AG09309 (cell line): ENCODE measurements around the gene A4GNT.
"Not testable (repeated sequence)": the region's sequence is repeated elsewhere in the genome, so short reads cannot be mapped to it uniquely, and the experiment has no call there.

ENCODE experiments used
- DNase-seq: peaks from one replicate; pipeline ENCODE4 v3.0.0-alpha.2; 2010; ENCODE audit warnings: low read depth
- H3K4me3 ChIP-seq: 2 replicates; pipeline ENCODE4 v1.5.1; 2011; ENCODE audit warnings: mild to moderate bottlenecking, low read depth, low read length, moderate library complexity; ENCODE audit not compliant: control insufficient read depth
- TF ChIP-seq, protein P1 (sequence below): IDR thresholded peaks from 2 replicates; pipeline ENCODE4 v1.5.1; 2011; ENCODE audit warnings: mild to moderate bottlenecking, low read depth, low read length, inconsistent platforms; ENCODE audit not compliant: insufficient read depth, control insufficient read depth; ENCODE audit errors: missing control alignments

Gene A4GNT

DNA sequence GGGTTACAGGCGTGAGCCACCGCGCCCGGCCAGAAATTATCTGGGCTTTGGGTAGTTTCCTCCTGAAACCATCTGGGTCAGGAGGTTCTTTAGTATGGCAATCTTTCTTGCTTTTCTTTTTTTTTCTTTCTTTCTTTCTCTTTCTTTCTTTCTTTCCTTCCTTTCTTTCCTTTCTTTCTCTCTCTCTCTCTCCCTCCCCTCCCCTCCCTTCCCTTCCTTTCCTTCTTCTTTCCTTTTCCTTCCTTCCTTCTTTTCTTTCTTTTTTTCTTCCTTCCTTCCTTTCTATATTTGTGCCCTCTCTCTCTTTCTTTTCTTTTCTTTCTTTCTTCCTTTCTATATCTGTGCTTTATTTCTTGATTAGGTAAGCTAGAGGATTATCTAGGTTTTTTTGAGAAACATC, 25.6 kb upstream of the A4GNT start:
- TF ChIP-seq, protein P1, sequence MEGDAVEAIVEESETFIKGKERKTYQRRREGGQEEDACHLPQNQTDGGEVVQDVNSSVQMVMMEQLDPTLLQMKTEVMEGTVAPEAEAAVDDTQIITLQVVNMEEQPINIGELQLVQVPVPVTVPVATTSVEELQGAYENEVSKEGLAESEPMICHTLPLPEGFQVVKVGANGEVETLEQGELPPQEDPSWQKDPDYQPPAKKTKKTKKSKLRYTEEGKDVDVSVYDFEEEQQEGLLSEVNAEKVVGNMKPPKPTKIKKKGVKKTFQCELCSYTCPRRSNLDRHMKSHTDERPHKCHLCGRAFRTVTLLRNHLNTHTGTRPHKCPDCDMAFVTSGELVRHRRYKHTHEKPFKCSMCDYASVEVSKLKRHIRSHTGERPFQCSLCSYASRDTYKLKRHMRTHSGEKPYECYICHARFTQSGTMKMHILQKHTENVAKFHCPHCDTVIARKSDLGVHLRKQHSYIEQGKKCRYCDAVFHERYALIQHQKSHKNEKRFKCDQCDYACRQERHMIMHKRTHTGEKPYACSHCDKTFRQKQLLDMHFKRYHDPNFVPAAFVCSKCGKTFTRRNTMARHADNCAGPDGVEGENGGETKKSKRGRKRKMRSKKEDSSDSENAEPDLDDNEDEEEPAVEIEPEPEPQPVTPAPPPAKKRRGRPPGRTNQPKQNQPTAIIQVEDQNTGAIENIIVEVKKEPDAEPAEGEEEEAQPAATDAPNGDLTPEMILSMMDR, result no peak
- no peak for DNase-seq
- no peak overlapping the region for H3K4me3 ChIP-seq

DNA sequence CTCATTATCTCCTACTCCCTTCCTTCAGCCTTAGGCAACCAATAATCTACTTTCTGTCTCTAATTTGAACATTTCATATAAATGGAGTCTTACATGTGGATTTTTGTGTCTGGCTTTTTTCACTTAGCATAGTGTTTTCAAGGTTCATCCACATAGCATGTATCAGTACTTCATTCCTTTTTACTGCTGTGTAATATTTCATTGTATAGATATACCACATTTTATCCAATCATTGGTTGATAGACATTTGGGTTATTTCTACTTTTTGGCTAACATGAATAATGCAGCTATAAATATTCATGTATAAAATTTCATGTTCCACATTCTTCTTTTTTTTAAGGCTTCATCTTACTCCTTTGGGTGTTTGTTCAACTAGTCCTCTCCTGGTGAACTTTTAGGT, 22.3 kb upstream of the A4GNT start:
- no peak overlapping the region for H3K4me3 ChIP-seq
- TF ChIP-seq, protein P1, result no peak
- no peak for DNase-seq

DNA sequence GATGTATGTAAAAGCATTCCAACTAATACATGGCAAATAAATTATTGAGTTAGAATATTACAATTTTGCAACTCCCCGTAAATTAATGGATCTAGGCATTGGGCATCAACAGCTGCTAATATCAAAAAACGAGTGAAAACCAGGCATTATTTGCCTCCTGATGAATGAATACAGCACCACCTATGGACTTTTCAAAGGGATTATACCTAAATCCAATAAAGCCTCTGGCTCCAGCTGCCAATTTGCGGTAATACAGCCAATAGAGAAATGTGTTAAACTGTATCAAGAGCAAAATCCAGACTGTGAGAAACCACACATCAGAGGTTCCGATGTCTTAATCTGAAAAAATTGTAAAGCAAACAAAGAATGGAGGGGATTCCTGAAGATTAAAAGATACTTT, 16.3 kb upstream of the A4GNT start:
- DNase-seq, result no peak
- H3K4me3 ChIP-seq, result no peak overlapping the region
- TF ChIP-seq, protein P1, result no peak

DNA sequence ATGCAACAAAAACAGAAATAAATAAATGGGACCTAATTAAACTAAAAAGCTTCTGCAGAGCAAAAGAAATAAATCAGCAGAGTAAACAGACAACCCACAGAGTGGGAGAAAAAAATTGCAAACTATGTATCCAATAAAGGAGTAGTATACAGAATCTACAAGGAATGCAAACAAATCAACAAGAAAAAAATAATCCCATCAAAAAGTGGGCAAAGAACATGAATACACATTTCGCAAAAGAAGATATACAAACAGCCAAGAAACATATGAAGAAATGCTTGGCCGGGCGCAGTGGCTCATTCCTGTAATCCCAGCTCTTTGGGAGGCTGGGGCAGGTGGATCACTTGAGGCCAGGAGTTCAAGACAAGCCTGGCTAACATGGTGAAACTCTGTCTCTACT, 10.0 kb upstream of the A4GNT start:
- not testable (repeated sequence) for H3K4me3 ChIP-seq, DNase-seq

DNA sequence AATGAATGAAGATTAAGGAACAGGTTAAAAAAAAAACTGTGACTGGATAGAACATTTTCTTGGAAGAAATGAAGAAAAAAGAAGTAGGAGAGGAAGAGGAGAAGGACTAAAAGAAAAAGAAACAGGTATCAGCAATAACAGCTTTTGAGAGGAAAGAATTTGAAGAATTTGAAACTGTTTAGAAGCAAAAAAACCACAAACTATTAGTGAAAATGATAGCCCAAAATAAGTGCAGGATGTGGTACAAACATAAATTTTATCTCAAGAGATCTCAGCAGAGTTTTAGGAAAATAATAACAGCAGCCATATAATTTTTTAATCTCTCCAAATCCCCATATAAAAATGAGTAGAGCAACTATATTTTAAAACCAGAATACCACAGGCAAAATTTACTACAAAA, 8.8 kb upstream of the A4GNT start:
- TF ChIP-seq, protein P1, result no peak
- DNase-seq, result no peak
- no peak overlapping the region for H3K4me3 ChIP-seq

DNA sequence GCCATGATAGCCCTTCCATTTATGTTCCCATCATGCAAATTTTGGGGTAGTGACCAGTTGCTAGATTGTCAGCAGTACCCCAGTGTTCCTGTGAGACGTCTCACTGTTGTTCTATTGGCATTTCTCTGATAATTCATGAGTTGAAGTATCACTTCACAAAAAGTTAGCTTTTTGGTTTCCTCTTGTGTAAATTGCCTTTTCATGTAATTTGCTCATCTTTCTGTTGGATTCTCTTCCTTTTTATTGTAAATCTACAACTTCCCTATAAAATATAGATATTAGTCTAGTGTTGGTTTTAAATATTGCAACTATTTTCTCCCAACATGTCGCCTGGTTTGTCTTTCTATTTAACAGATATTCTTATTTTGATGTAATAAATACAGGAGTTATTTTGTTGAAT, 7.5 kb upstream of the A4GNT start:
- H3K4me3 ChIP-seq, result no peak overlapping the region
- TF ChIP-seq, protein P1, result no peak
- DNase-seq, result no peak

DNA sequence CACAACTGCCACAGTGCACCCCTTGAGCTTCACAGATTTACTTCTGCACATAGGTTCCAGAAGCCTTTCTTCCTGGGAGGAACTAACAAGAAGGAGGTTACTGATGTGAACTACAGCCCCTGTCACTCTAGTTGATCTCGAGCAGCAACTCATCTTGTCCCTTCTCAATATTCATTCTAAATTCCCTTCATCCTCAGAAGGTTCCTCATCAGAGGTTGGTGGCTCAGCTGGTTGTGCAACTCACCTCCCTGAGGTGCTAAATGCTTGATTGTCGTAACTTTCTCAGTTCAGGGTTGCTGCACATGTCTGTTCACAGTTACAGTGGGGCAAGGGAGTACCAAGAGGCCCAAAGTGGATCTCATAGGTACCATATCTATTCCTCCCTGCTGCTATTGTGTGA, 5.7 kb upstream of the A4GNT start:
- H3K4me3 ChIP-seq, result no peak overlapping the region
- no peak for DNase-seq
- TF ChIP-seq, protein P1, result no peak
